Testis (tissue), 3 donors: ENCODE results near the gene GPRASP3. TPM values are rescaled to one million over a fixed set of nuclear protein-coding genes. Genes with fewer than 3 reads are reported as not detected.

Experiments
- DNase-seq: peaks from one replicate; pipeline ENCODE4 v3.0.0-alpha.2; 2019
- H3K27ac ChIP-seq, 2 donors: fragments of 200-600 bp; sonication (generic); one replicate each; pipeline ENCODE4 v1.5.1; 2019
- H3K27me3 ChIP-seq: fragments of 200-600 bp; sonication (generic); one replicate; pipeline ENCODE4 v1.5.1; 2019
- H3K36me3 ChIP-seq: fragments of 200-600 bp; sonication (generic); one replicate; pipeline ENCODE4 v1.5.1; 2017; ENCODE audit warnings: low read depth; ENCODE audit errors: missing control alignments
- H3K4me1 ChIP-seq: fragments of 200-600 bp; sonication (generic); one replicate; pipeline ENCODE4 v1.5.1; 2019
- H3K4me3 ChIP-seq, 2 donors: fragments of 200-600 bp; sonication (generic); one replicate each; pipeline ENCODE4 v1.5.1; 2017 to 2019
- H3K9me3 ChIP-seq: fragments of 200-600 bp; sonication (generic); one replicate; pipeline ENCODE4 v1.5.1; 2017
- POLR2A ChIP-seq: fragments of 450-650 bp; IDR thresholded peaks from one replicate; pipeline ENCODE4 v1.6.1; 2017; ENCODE audit warnings: antibody characterized with exemption, mild to moderate bottlenecking, moderate library complexity
- WGBS, 2 donors: methylation state at CpG; one replicate each; pipeline ENCODE4 v1.1.5; 2018; 5-methylcytosine and 5-hydroxymethylcytosine counted together
- intact Hi-C: fragments of 100-400 bp; cut with DNase I; formaldehyde crosslinking; loops from one replicate; pipeline ENCODE4 v1.15.1; 2023; ENCODE audit warnings: low total_unique reads
- polyA plus RNA-seq: library from polyadenylated mRNA; stranded (reverse); fragments of 350-450 nt; fragmentation: Illumina TruSeq; extraction: RNeasy Lipid Tissue Mini Kit (QIAGEN cat#74804); gene quantifications from one replicate; pipeline ENCODE4 v1.2.3, GENCODE V29; 2014; ENCODE audit warnings: low read depth, low replicate concordance; ENCODE audit not compliant: insufficient read depth
- total RNA-seq, 2 donors: library from RNA; depleted of rRNA; stranded (reverse); fragments of >200 nt; gene quantifications; one replicate each; pipeline ENCODE4 v1.2.3, GENCODE V29; 2016
- TF ChIP-seq, protein P1 (sequence below), 3 experiments: fragments of 450-650 bp in 2 of 3; fragments of 200-600 bp in 1 of 3; sonication (generic) in 1 of 3; IDR thresholded peaks; one replicate each; pipeline ENCODE4 v1.5.1; 2016 to 2019; ENCODE audit warnings: antibody characterized with exemption in 3 of 3, mild to moderate bottlenecking in 2 of 3, moderate library complexity in 1 of 3

The GPRASP3 gene
- total and polyA plus RNA-seq, 3 donors from 2014 or later, result 4.9 to 9.2 (median 7.5) TPM

DNA sequence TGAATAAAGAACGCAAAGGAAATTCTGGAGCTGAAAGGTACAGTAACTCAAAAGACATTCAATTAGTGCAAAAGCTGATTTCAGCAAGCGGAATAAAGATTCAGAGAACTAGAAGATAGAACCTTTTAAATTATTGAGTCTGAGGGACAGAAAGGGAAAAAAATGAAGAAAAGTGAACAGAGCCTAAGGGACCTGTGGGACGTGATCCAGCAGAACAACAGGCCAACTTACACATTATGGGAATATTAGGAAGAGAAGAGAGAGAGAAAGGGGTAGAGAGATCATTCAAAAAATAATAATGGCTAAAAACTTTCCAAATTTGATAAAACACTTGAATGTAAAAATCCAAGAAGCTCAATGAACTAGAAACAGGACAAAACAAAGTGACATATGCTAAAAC, 25.8 kb upstream of the GPRASP3 start:
- intact Hi-C loops, result no loop called here
- Histone ChIP-seq H3K27me3 (no peaks in the 10 kb centered on the region), H3K36me3 (no peaks in the 10 kb centered on the region), H3K9me3 (no peaks in the 10 kb centered on the region), H3K4me1 (no peaks in the 10 kb centered on the region), H3K4me3 (no peak overlapping the region), H3K27ac (no peak overlapping the region)
- no peak for TF ChIP-seq POLR2A
- TF ChIP-seq, protein P1, sequence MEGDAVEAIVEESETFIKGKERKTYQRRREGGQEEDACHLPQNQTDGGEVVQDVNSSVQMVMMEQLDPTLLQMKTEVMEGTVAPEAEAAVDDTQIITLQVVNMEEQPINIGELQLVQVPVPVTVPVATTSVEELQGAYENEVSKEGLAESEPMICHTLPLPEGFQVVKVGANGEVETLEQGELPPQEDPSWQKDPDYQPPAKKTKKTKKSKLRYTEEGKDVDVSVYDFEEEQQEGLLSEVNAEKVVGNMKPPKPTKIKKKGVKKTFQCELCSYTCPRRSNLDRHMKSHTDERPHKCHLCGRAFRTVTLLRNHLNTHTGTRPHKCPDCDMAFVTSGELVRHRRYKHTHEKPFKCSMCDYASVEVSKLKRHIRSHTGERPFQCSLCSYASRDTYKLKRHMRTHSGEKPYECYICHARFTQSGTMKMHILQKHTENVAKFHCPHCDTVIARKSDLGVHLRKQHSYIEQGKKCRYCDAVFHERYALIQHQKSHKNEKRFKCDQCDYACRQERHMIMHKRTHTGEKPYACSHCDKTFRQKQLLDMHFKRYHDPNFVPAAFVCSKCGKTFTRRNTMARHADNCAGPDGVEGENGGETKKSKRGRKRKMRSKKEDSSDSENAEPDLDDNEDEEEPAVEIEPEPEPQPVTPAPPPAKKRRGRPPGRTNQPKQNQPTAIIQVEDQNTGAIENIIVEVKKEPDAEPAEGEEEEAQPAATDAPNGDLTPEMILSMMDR (IDR thresholded peaks at IDR 0.05), result no peak
- no peak for DNase-seq
- 97 to 100% methylated on average over 3 of the region's 3 CpGs for WGBS, 2 donors

DNA sequence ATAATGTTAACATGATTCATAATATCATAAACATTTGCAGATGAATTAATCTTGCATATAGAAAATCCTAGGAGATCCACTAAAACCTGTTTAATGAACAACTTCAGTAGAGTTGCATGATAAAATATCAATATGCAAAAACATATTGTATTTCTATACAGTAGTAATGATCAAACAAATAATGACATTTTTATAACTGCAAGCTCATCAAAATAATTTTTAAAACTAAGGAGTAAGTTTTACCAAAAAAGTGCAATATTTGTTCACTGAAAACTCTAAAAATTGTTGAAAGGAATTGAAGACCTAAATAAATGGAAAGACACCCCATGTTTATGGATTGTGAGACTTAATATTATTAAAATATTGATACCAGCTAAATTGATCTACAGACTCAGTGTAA, 24.2 kb upstream of the GPRASP3 start:
- H3K9me3 ChIP-seq, result no peaks in the 10 kb centered on the region
- intact Hi-C loops, result no loop called here
- H3K36me3 ChIP-seq, result no peaks in the 10 kb centered on the region
- TF ChIP-seq, protein P1 (IDR thresholded peaks at IDR 0.05), result no peak
- no peak for TF ChIP-seq POLR2A
- H3K27me3 ChIP-seq, result no peaks in the 10 kb centered on the region
- no peak for DNase-seq
- no peak overlapping the region for H3K27ac ChIP-seq
- H3K4me3 ChIP-seq, result no peak overlapping the region
- H3K4me1 ChIP-seq, result no peaks in the 10 kb centered on the region

DNA sequence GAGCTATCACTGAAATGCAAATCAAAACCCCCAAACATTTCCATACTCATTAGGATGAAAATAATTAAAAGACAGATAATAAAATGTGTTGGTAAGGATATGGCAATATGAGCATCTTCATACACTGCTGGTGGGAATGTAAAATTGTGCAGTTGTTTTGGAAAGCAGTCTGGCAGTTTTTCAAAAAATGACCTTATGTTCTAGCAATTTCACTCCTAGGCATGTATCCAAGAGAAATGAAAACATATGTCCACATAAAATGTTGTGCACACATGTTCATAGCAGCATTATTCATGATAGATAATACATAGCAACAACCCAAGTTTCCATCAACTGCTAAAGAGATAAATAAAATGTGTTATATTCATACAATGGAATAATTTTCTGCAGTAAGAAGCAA, 23.0 kb upstream of the GPRASP3 start:
- H3K4me1 ChIP-seq, result no peaks in the 10 kb centered on the region
- H3K36me3 ChIP-seq, result no peaks in the 10 kb centered on the region
- intact Hi-C loops, result no loop called here
- no peak overlapping the region for H3K27ac ChIP-seq
- H3K27me3 ChIP-seq, result no peaks in the 10 kb centered on the region
- H3K9me3 ChIP-seq, result no peaks in the 10 kb centered on the region
- TF ChIP-seq POLR2A, result no peak
- TF ChIP-seq, protein P1 (IDR thresholded peaks at IDR 0.05), result no peak
- no peak overlapping the region for H3K4me3 ChIP-seq
- no peak for DNase-seq

DNA sequence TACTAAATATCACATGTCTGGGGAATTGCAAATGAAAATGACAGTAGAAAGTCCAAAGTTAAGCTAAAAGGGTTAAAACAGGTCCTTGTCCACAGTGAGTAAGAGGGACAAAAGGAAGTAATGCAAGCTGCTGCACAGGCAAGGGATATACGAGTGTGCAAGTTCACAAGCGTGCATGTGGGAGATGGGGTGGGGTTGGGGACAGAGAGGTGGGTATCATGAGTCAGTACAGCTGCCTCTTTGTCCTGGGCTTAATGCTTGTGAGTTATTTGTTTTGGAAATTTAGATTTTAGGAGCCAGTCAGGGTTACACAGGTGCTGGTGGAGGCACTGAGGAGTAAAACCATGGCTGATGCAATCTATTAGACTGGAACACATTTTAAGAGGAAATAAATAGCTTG, 11.6 kb upstream of the GPRASP3 start:
- H3K4me1 ChIP-seq, result no peaks in the 10 kb centered on the region
- no peak overlapping the region for H3K27ac ChIP-seq
- no peak for DNase-seq
- H3K4me3 ChIP-seq, result no peak overlapping the region
- WGBS, 2 donors, result 68 to 71% methylated on average over 2 of the region's 2 CpGs
- H3K27me3 ChIP-seq, result no peaks in the 10 kb centered on the region
- TF ChIP-seq, protein P1 (IDR thresholded peaks at IDR 0.05), result no peak
- TF ChIP-seq POLR2A, result no peak
- H3K36me3 ChIP-seq, result no peaks in the 10 kb centered on the region
- intact Hi-C loops, result no loop called here
- H3K9me3 ChIP-seq, result no peaks in the 10 kb centered on the region

DNA sequence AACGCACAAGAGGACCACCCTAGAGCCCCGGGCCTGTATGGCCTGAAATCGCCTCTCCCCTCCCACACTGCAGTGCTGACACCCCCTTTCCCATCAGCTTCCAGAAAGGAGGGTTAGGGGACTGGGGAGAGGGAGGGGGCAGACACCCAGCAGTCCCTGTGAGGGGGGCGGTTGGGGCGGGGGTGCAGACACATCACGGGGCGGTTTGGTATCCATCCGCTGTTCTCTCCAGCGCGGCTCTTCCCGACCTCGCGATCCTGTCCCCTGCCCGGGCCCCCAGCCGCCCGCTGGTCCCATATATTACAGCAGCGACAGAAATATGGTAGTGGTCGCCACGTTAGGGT, 8.7 kb upstream of the GPRASP3 start:
- WGBS, 2 donors, result 0 to 40% methylated on average over 1 to 13 of the region's 19 CpGs
- Histone ChIP-seq H3K27ac (peak overlapping the region in 1 of 2 donors; percentile 93), H3K27me3 (no peaks in the 10 kb centered on the region), H3K4me1 (no peaks in the 10 kb centered on the region), H3K9me3 (no peaks in the 10 kb centered on the region), H3K36me3 (no peaks in the 10 kb centered on the region), H3K4me3 (peak overlapping the region; percentile 62 to 75)
- intact Hi-C loops, result no loop called here
- TF ChIP-seq, protein P1 (IDR thresholded peaks at IDR 0.05), result no peak
- no peak for TF ChIP-seq POLR2A
- peak; percentile 23 for DNase-seq
